GM10248 (cell line): ENCODE measurements around the gene ALKBH4.

Source experiments
- CTCF ChIA-PET: fragments of 300-600 bp; sonication (Branson Sonifier 250); formaldehyde crosslinking; extraction: SDS; loops from one replicate; lab custom pipeline; 2021; ENCODE audit warnings: antibody characterized with exemption; lab: Yijun Ruan, JAX
- POLR2A ChIA-PET: fragments of 350-650 bp; sonication (Branson Sonifier 250); formaldehyde crosslinking; extraction: SDS; loops from one replicate; lab custom pipeline; 2020; ENCODE audit warnings: antibody characterized with exemption; lab: Yijun Ruan, JAX
- DNase-seq: peaks from one replicate; pipeline ENCODE4 v3.0.0; 2012; ENCODE audit errors: extremely low spot score
- CTCF ChIP-seq: IDR thresholded peaks from 2 replicates; pipeline ENCODE4 v1.5.1; 2012; ENCODE audit warnings: mild to moderate bottlenecking, low read depth; ENCODE audit errors: extremely low read depth, missing control alignments, control extremely low read depth

The ALKBH4 gene

DNA sequence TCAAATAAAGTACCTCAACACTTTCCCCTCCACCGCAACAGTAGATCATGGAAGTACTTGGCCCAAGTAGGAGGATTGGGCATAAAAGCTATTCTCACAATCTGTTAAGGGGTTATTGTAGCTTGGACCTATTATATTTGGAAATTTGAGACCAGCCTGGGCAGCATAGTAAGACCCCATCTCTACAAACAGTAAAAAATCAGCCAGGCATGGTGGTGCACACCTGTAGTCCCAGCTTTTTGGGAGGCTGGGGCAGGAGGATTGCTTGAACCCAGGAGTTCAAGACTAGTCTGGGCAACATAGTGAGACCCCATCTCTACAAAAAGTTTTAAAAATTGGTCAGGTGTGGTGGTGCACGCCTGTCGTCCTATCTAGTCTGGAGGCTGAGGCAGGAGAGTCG lies 55.3 kb downstream of the ALKBH4 start:
- ChIA-PET POLR2A (no interaction called here), CTCF (interaction anchor here (1.2 to 3.9 kb wide), 5 partner anchors 9 to 41 kb away, joined by 3 to 23 read pairs (median 5); partner anchors contain the start of gene PRKRIP1)
- no peak for DNase-seq
- no peak for TF ChIP-seq CTCF

GRCh38 chr7:102408530-102408929 lies 56.1 kb downstream of the ALKBH4 start:
- DNase-seq = peak; percentile 45
- CTCF ChIA-PET = interaction anchor here (1.1 to 3.9 kb wide), 7 partner anchors 10 to 59 kb away, joined by 3 to 23 read pairs (median 4); partner anchors contain the start of gene PRKRIP1
- POLR2A ChIA-PET = interaction anchor here (0.6 kb wide), 2 partner anchors 24 to 50 kb away, joined by 3 to 5 read pairs; no protein-coding TSS in a partner anchor

- no peak for DNase-seq
- ChIA-PET POLR2A (interaction anchor here (0.6 kb wide), 2 partner anchors 24 to 50 kb away, joined by 3 to 5 read pairs; no protein-coding TSS in a partner anchor), CTCF (interaction anchor here (0.8 to 3.9 kb wide), 10 partner anchors 10 to 59 kb away, joined by 3 to 23 read pairs (median 4); partner anchors contain the start of gene PRKRIP1)
- TF ChIP-seq CTCF = no peak
Observed at GRCh38 chr7:102407910-102408309, 56.8 kb downstream of the ALKBH4 start.
